ENCODE results near the gene LMO2.

LMO2 gene

DNA sequence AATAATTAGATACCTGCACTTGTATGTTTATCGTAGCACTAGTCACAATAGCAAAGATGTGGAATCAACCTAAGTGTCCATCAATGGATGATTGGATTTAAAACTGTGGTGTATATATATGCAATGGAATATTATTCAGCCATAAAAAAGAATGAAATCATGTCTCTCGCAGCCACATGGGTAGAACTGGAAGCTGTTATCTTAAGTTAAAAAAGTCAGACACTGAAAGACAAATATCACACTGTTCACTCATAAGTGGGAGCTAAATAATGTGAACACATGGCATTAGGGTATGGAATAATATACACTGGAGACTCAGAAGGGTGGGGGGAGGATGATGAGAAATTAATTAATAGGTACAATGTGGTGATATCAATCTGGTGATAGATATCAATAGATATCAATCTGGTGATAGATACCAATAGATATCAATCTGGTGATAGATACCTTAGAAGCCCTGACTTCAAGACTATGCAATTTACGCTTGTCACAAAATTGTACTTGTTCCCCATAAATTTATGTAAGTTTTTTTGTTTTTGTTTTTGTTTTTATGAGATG lies 2.0 kb downstream of the LMO2 start:
- Histone ChIP-seq H2AFZ (ENCODE audit: low read length) (no peak overlapping the region), H3K27me3 (replicated peaks; ENCODE audit: insufficient read depth, low read length) (peaks cover 66% of the 10 kb centered on the region), H3K27ac (ENCODE audit: low read length) (no peak overlapping the region), H3K9me3 (replicated peaks; ENCODE audit: insufficient read depth, low read length) (no peaks in the 10 kb centered on the region), H3K9ac (ENCODE audit: low read length) (no peak overlapping the region), H3K36me3 (replicated peaks; ENCODE audit: insufficient read depth, low read length) (no peaks in the 10 kb centered on the region), H3K4me2 (ENCODE audit: low read depth, low read length) (no peak overlapping the region), H3K4me1 (ENCODE audit: low read length) (peaks cover 14% of the 10 kb centered on the region), H3F3A (ENCODE audit: insufficient read depth, low read length) (peaks cover 14% of the 10 kb centered on the region), H3K79me2 (ENCODE audit: low read length) (no peaks in the 10 kb centered on the region), H3K9me2 (replicated peaks; ENCODE audit: insufficient read depth, low read length) (no peaks in the 10 kb centered on the region), H4K20me1 (ENCODE audit: insufficient read depth, low read length) (no peaks in the 10 kb centered on the region), H3K4me3 (ENCODE audit: low read length) (no peak overlapping the region)
- no peak for DNase-seq
- no peak for TF ChIP-seq EZH2phosphoT487 (IDR thresholded peaks at IDR 0.05; ENCODE audit: low read length)
- no peak for TF ChIP-seq EZH2 (optimal IDR thresholded peaks at IDR 0.05; ENCODE audit: low read depth, low read length)

DNA sequence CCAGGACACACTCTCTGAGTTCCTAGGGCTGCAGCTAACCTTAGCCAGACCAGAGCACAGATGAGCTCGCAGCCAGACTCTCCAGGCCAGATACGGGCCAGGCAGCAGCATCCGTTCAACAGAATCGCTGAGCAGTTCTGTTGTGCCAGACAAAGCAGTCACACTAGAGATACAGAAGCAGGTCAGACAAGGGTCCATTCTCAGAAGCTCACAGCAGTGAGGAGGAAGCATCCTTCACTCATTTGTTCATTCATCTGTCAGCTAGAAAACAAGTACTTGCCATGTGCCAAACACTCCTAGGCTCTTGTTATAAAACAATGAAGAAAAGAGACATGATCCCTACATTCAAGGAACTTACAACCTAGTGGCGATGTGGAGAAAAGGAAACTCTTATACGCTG lies 2.6 kb downstream of the LMO2 start:
- no peaks in the 10 kb centered on the region for H3K9me2 ChIP-seq (replicated peaks; ENCODE audit: insufficient read depth, low read length)
- no peak overlapping the region for H3K4me2 ChIP-seq (ENCODE audit: low read depth, low read length)
- H3F3A ChIP-seq (ENCODE audit: insufficient read depth, low read length), result peaks cover 13% of the 10 kb centered on the region
- no peak for DNase-seq
- H3K4me3 ChIP-seq (ENCODE audit: low read length), result no peak overlapping the region
- no peak overlapping the region for H3K9ac ChIP-seq (ENCODE audit: low read length)
- H3K27me3 ChIP-seq (replicated peaks; ENCODE audit: insufficient read depth, low read length), result peaks cover 62% of the 10 kb centered on the region
- H3K4me1 ChIP-seq (ENCODE audit: low read length), result peaks cover 10% of the 10 kb centered on the region
- H3K36me3 ChIP-seq (replicated peaks; ENCODE audit: insufficient read depth, low read length), result no peaks in the 10 kb centered on the region
- H3K9me3 ChIP-seq (replicated peaks; ENCODE audit: insufficient read depth, low read length), result no peaks in the 10 kb centered on the region
- H3K27ac ChIP-seq (ENCODE audit: low read length), result no peak overlapping the region
- no peaks in the 10 kb centered on the region for H4K20me1 ChIP-seq (ENCODE audit: insufficient read depth, low read length)
- TF ChIP-seq EZH2 (optimal IDR thresholded peaks at IDR 0.05; ENCODE audit: low read depth, low read length) (no peak), EZH2phosphoT487 (IDR thresholded peaks at IDR 0.05; ENCODE audit: low read length) (no peak)
- TF ChIP-seq, protein P1, sequence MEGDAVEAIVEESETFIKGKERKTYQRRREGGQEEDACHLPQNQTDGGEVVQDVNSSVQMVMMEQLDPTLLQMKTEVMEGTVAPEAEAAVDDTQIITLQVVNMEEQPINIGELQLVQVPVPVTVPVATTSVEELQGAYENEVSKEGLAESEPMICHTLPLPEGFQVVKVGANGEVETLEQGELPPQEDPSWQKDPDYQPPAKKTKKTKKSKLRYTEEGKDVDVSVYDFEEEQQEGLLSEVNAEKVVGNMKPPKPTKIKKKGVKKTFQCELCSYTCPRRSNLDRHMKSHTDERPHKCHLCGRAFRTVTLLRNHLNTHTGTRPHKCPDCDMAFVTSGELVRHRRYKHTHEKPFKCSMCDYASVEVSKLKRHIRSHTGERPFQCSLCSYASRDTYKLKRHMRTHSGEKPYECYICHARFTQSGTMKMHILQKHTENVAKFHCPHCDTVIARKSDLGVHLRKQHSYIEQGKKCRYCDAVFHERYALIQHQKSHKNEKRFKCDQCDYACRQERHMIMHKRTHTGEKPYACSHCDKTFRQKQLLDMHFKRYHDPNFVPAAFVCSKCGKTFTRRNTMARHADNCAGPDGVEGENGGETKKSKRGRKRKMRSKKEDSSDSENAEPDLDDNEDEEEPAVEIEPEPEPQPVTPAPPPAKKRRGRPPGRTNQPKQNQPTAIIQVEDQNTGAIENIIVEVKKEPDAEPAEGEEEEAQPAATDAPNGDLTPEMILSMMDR (IDR thresholded peaks at IDR 0.05; ENCODE audit: low read length), result no peak
- H2AFZ ChIP-seq (ENCODE audit: low read length), result no peak overlapping the region
- H3K79me2 ChIP-seq (ENCODE audit: low read length), result no peaks in the 10 kb centered on the region

DNA sequence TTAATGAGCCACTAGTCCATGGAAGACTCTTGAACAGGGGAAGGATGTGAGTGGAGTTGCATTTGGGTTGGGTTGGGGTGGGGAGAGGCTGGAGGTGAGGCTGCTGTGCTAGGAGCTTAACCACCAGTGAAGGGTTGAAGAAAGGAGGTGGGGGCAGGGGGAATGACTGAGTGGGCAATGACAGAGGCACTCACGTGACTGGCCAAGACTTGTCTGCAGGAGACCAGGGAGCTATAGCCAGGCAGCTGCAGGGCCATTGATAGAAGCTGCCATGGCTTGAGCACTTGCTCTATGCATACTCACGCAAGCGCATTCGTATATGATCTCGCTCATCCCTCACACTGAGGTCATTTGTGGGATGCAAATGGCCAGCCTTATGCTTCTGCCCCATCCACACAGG lies 4.0 kb downstream of the LMO2 start:
- TF ChIP-seq EZH2phosphoT487 (IDR thresholded peaks at IDR 0.05; ENCODE audit: low read length), result no peak
- H3K4me1 ChIP-seq (ENCODE audit: low read length), result no peaks in the 10 kb centered on the region

DNA sequence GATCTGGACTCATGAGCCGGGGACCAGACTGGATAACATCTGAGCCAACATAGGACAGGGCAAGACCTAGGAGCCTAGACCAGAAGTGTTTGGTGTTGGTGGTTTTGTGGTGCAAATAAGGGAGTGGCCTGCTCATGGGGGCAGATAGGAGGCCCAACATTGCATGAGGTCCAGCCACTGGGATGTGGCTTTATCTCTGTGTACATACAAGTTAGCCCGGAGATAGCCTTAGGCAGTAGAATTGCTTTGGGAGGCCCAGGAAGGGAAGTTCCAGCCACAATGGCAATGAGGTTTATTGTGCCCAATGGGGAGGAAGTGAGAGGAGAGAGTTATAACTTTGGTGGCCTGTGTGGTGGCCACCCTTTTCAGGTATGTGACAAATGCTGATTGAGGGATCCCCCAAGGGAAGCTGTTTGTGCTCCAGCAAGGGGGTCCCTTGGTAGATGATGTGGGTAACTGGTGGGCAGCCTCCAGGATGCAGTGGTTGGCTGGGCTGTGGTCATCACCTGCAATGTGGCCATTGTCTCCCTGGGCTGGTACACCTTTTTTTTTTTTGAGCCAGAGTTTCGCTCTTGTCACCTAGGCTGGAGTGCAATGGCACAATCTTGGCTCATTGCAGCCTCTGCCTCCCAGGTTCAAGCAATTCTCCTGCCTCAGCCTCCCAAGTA lies 6.4 kb downstream of the LMO2 start:
- H3K4me1 ChIP-seq (ENCODE audit: low read length), result no peaks in the 10 kb centered on the region
- no peaks in the 10 kb centered on the region for H3K79me2 ChIP-seq (ENCODE audit: low read length)
- H3K4me3 ChIP-seq (ENCODE audit: low read length), result no peak overlapping the region
- no peaks in the 10 kb centered on the region for H3F3A ChIP-seq (ENCODE audit: insufficient read depth, low read length)
- no peaks in the 10 kb centered on the region for H4K20me1 ChIP-seq (ENCODE audit: insufficient read depth, low read length)
- TF ChIP-seq EZH2 (optimal IDR thresholded peaks at IDR 0.05; ENCODE audit: low read depth, low read length) (no peak), EZH2phosphoT487 (IDR thresholded peaks at IDR 0.05; ENCODE audit: low read length) (no peak)
- TF ChIP-seq, protein P1 (IDR thresholded peaks at IDR 0.05; ENCODE audit: low read length), result no peak
- H3K27me3 ChIP-seq (replicated peaks; ENCODE audit: insufficient read depth, low read length), result peaks cover 40% of the 10 kb centered on the region
- H3K36me3 ChIP-seq (replicated peaks; ENCODE audit: insufficient read depth, low read length), result no peaks in the 10 kb centered on the region
- no peak overlapping the region for H3K9ac ChIP-seq (ENCODE audit: low read length)
- H3K27ac ChIP-seq (ENCODE audit: low read length), result no peak overlapping the region
- no peak overlapping the region for H2AFZ ChIP-seq (ENCODE audit: low read length)
- no peak overlapping the region for H3K4me2 ChIP-seq (ENCODE audit: low read depth, low read length)
- H3K9me2 ChIP-seq (replicated peaks; ENCODE audit: insufficient read depth, low read length), result no peaks in the 10 kb centered on the region
- no peak for DNase-seq
- no peaks in the 10 kb centered on the region for H3K9me3 ChIP-seq (replicated peaks; ENCODE audit: insufficient read depth, low read length)

More for the DNA sequence above, 4.0 kb downstream of the LMO2 start:
- Histone ChIP-seq H3K27ac (ENCODE audit: low read length) (no peak overlapping the region), H2AFZ (ENCODE audit: low read length) (no peak overlapping the region), H3K9me3 (replicated peaks; ENCODE audit: insufficient read depth, low read length) (no peaks in the 10 kb centered on the region), H3K4me2 (ENCODE audit: low read depth, low read length) (no peak overlapping the region), H3F3A (ENCODE audit: insufficient read depth, low read length) (no peaks in the 10 kb centered on the region), H3K36me3 (replicated peaks; ENCODE audit: insufficient read depth, low read length) (no peaks in the 10 kb centered on the region), H3K27me3 (replicated peaks; ENCODE audit: insufficient read depth, low read length) (peaks cover 61% of the 10 kb centered on the region), H3K9ac (ENCODE audit: low read length) (no peak overlapping the region), H3K79me2 (ENCODE audit: low read length) (no peaks in the 10 kb centered on the region), H4K20me1 (ENCODE audit: insufficient read depth, low read length) (no peaks in the 10 kb centered on the region), H3K9me2 (replicated peaks; ENCODE audit: insufficient read depth, low read length) (no peaks in the 10 kb centered on the region), H3K4me3 (ENCODE audit: low read length) (no peak overlapping the region)
- DNase-seq, result no peak

Measured in MM.1S (cell line).